ENCODE data around the gene AKIRIN2.
"Not testable (repeated sequence)": the region's sequence is repeated elsewhere in the genome, so short reads cannot be mapped to it uniquely, and the experiment has no call there.

The AKIRIN2 gene

DNA sequence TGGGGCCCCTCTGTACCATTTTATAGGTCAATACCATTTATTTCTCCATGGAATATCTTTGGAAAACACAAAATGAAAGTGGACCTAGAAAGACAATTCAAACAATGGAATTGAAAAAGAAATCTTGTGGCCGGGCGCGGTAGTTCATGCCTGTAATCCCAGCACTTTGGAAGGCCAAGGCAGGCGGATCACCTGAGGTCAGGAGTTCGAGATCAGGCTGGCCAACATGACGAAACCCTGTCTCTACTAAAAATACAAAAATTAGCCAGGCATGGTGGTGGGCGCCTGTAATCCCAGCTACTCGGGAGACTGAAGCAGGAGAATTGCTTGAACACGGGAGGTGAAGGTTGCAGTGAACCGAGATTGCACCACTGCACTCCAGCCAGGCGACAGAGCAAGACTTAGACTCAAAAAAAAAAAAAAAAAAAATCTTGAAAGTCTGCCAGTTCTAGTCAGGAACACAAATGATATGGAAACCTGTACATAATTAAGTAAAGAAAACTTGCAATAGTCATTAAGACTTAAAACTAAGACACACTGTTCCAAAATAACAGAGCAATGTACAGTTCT, 15.3 kb downstream of the AKIRIN2 start:
- not testable (repeated sequence) for DNase-seq

- DNase-seq: no peak
Observed at GRCh38 chr6:87684895-87685654, 17.0 kb downstream of the AKIRIN2 start.

- no peak for DNase-seq
Observed at GRCh38 chr6:87683890-87684289, 18.1 kb downstream of the AKIRIN2 start.

GRCh38 chr6:87682310-87682709, 19.7 kb downstream of the AKIRIN2 start:
- no peak for DNase-seq

- DNase-seq: no peak
Observed at GRCh38 chr6:87675004-87675681, 26.9 kb downstream of the AKIRIN2 start.

DNA sequence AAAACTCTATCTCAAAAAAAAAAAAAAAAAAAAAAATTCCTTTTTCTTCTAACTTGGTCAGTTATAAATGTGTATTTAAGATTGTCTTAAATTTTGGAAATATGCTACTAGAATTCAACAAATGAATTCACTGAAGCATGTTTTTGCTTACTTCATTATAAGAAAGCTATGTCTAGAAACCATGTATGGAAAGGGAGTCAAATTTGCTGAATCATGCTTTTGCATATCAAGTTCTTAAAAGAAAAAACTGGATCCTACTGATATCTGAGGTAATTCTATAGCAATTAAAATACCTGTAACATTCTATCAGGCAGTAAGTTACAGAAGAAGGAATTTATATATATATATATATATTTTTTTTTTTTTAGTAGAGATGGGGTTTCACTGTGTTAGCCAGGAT, 27.7 kb downstream of the AKIRIN2 start:
- DNase-seq: peak; percentile 53

DNA sequence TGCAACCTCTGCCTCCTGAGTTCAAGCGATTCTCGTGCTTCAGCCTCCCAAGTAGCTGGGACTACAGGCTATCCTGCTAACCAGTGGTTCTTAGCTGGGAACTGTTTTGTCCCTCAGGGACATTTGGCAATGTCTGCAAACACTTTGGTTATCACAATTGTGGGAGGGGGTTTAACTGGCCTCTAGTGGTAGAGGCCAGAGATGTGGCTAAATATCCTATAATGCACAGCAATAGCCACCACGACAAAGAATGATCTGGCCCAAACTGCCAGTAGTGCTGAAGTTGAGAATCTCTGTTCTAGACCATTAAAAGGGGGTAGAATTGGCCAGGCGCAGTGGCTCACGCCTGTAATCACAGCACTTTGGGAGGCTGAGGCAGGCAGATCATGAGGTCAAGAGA, 28.8 kb downstream of the AKIRIN2 start:
- DNase-seq: no peak

- no peak for DNase-seq
Observed at GRCh38 chr6:87672641-87673040, 29.4 kb downstream of the AKIRIN2 start.

DNA sequence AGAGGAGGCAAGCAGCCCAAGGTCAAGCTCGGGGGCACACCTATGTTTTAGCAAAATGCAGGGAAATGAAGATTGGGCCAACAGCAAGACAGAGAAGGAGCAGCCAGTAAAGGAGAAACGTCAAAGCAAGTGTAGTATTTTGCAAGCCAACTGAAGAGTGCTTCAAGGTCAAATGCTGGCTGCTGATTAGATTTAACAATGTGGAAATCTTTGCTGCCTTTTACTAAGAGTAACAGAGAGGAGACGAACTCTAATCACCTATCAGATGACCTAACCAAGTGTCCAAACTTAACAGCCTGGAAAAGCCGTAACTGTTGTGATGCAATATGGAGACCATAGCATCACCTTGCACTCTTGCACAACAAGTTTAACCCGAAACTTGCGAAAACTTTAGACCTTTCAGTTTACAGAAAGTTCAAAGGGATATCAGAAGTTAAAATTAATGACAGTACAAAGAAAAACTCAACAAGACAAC, 30.4 kb downstream of the AKIRIN2 start:
- peak; percentile 33 for DNase-seq

DNA sequence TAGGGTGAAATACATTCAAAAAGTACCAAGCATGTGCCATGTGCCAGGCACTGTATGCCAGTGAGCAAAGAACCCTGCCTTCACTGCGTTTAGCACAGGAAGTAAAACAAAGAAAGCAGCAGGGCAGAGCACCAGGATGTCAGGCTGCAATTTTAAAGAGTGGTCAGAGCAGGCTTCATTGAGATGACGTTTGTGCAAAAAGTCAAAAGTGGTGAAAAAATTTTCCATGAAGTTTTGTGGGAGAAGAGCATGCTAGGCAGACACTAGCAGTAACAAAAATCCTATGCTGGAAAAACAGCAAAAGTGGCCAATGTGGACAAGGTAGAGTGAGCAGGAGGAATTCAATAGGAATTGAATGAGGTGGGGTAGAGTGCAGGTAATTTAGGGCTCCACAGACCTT, 31.3 kb downstream of the AKIRIN2 start:
- no peak for DNase-seq

DNA sequence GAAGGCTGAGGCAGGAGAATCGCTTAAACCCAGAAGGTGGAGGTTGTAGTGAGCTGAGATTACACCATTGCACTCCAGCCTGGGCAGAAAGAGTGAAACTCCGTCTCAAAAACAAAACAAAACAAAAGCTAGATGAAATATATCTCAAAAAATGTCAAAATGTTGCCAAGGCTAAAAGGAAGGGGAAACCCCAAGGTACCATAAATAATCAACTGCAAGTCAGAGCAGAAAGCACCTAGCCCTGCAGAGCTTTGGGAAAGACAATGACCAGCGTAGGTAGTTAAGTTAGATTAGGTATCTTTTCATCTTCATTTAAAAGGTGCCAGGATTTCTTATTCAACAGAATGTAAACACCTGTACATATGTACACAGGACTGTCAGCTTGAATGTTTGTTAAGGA, 33.0 kb downstream of the AKIRIN2 start:
- no peak for DNase-seq

DNA sequence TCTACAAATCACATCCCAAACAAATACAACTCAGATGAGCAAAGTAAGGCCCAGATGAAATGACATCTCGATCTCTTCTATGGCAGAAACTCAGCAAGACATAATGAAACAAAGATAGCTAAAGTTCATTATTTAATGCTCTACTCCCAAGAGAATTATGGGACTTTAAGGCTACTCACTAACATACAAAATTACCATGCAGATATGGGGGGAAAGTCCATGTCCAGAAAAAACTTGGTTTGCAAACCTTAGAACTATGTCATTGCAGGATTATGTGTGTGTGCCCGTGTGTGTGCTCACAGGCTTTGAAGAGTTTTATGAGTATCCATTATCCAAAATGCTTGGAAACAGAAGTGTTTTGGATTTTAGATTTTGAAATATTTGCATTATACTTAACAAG, 34.0 kb downstream of the AKIRIN2 start:
- DNase-seq: no peak

DNA sequence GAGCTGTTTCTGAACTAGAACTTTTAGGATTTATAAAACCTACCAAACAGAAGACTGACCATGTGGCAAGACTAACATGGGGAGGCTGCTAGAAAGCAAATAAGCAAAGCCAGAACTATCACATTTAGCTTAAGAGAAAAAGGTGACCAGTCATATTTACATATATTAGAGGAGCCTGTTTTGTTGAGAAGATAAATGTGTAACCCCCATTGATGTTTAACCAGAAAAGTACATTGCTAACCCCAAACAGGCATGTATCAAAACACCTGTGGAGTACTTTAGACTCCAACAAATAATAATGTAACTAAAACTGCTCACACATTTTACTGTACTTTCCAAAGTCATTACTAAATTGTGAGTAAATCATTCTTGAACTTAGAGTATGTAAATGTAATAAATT, 35.0 kb downstream of the AKIRIN2 start:
- no peak for DNase-seq

DNA sequence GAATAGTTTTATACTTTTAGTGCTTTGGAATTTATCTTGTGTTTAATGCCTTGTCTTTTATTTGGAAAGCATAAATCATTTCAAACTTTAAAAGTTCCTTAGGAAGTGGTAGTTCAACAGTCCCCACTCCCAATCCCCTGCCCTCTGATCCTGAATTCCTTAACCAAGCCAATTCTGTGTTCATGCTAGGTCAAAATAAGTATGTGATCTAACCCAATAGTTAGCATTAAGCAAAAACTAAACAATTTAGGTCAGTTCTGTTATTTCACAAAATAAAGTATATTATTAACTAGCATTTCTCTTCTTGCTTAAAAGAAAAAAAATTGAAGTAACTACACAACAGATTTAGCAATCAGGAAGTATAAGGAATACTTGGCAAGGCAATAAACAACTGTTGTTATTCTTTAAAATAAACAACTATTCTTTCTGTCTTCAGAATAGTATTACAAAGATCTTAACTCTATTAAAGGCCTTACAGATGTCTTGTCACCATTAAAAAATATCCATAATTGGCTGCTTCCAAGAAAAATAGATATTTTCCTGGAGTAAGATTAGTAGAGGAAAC, 37.0 kb downstream of the AKIRIN2 start:
- no peak for DNase-seq

- no peak for DNase-seq
Observed at GRCh38 chr6:87663434-87663833, 38.6 kb downstream of the AKIRIN2 start.

DNA sequence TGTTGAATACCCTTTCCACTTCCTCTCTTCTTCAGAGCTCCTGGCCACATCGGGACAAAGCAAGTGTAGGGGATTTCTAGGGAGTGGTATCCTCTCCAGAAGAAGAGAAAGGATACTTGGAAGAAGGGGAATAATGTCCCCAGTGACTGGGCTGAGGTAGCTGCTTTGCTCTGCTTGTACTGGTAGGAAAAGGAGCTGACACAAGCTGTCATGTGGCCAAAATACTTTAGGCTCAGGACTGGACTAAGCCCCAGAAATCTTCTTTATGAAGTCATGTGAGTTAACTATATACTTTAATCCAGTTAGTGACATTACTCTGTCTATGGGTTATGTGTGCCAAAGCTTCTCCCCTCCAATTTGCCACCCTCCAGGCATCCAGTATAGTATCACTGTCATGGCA, 40.5 kb downstream of the AKIRIN2 start:
- no peak for DNase-seq

GRCh38 chr6:87661016-87661415, 41.0 kb downstream of the AKIRIN2 start:
- peak; percentile 42 for DNase-seq

DNA sequence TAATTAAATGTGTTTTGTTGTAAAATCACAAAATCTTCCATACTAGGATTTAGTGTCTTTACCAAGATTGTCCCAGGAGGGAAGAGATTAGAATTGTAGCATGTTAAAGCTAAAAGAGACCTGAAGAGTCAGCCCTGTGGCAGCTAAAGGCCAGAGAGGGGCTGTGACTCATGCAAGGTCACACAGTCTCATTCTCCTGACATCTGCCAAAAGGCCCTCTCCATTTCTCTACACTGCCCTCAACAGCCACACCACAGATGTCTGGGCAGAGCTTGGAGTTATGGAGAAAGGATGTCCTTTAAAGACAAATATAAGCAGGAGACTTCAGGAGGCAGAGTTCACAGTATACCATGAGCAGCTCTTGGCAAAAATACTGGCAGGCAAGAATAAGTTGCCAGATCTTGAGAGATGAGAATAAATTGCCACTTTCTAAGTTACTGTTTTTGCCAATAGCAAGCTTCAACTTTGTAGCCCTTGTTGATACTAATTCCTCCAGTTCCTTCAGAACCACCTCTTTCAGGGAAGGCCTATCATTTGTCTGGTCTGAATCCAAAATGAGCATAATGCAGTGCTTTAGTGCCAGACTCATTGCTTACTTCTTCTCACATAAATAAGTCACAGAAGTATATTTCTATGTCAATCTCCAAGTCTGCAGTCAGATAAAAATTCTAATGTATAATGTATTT, 41.7 kb downstream of the AKIRIN2 start:
- DNase-seq: no peak

DNA sequence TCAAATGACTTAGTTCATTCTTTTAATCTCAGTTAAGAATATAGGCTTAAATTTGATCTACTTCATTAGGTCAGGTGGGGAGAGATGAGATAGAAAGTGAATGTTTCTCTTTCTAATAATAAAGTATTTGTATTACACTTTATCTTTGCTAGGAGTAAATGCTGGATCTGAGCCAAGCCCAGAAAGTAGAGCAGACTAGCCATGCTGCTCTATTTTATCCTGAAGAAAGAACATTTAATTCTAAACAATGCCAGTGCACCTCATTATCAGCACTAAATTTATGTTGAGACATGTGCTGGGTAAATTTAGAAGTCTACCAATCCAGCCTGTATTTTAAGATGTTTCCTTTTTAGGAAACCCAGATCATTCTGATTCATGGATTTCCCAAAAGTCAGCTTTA, 43.5 kb downstream of the AKIRIN2 start:
- DNase-seq: peak; percentile 25

DNA sequence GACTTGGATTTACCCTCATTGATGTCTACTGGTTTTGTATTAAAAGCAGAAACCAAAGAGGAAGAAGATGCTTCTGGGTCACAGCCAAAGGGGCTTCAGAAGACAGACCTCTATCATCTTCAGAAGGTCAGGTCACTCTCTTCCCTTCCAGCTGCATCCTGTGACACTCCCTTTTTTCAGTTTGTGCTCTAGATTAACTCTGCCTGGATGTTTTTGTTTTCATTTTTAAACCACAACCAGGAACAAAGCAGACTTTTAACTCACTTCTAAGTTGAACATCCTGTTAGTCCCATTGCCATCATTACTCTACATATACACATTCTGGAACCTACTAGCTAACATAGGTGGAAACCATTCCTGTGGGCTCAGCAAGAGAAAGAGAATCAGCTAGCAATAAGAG, 45.2 kb downstream of the AKIRIN2 start:
- DNase-seq: peak; percentile 70

DNA sequence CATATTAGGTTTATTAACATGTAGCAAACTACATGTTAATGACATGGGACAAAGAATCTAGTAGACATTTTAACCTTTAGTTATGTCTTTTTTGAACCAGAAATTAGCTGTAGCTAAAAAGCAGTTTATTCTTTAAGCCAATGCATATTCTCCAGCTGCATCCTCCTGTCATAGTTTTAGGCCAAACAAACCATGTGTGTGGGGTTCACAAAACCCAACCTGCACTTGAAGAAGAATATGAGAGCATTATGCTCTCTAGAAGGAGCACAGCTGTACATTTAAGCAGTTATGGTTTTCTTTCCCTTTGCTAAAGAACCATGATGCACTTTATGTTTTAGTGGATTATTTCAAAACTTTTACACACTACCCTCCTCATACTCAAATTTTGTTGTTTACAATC, 46.2 kb downstream of the AKIRIN2 start:
- DNase-seq: no peak

GRCh38 chr6:87654875-87655454, 47.1 kb downstream of the AKIRIN2 start:
- DNase-seq: no peak

DNA sequence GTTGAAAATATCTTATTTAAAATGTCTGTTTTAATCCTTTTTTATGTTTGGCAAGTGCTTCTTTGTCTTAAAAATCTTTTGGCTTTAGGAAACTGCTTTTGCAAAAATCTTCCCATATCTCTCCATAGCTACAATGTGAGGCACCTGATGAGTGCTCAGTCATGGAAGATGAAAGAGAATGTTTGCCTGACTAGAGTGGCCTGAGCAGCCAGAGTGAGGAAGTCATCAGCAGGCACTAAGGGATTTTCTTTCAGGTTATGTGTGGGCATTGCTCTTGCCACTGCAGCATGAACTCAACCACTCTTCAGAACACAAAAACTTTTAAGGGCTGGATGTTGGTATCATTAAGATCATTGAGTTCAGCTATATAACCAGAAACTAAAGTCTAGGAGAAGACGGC, 47.9 kb downstream of the AKIRIN2 start:
- no peak for DNase-seq

All from hematopoietic multipotent progenitor cell treated with erythropoietin and hydrocortisone succinate and interleukin-3 and kit ligand, for 4 days (in vitro differentiated cells).